Activated T-cell treated with anti-CD3 and anti-CD28 coated beads, Interleukin-2, amount 50 U/mL, for 24 hours (primary cell): Measurements from ENCODE around the gene CADM2.

ENCODE experiments used
- DNase-seq: peaks from one replicate; pipeline ENCODE4 v3.0.0-alpha.2; 2020
- H3K27ac Mint-ChIP-seq: 2 replicates; pipeline ENCODE4 v1.8.0; 2020; ENCODE audit warnings: mild to moderate bottlenecking, mixed read lengths
- H3K27me3 Mint-ChIP-seq: 2 replicates; pipeline ENCODE4 v1.8.0; 2020; ENCODE audit warnings: mixed read lengths
- H3K36me3 Mint-ChIP-seq: 2 replicates; pipeline ENCODE4 v1.8.0; 2020; ENCODE audit warnings: low read depth, mixed read lengths
- H3K4me1 Mint-ChIP-seq: 2 replicates; pipeline ENCODE4 v1.8.0; 2020; ENCODE audit warnings: low read depth, mixed read lengths
- H3K4me3 Mint-ChIP-seq: 2 replicates; pipeline ENCODE4 v1.8.0; 2020; ENCODE audit warnings: mild to moderate bottlenecking, moderate library complexity, mixed read lengths
- H3K9me3 Mint-ChIP-seq: 2 replicates; pipeline ENCODE4 v1.8.0; 2020; ENCODE audit warnings: mixed read lengths

The CADM2 gene

DNA sequence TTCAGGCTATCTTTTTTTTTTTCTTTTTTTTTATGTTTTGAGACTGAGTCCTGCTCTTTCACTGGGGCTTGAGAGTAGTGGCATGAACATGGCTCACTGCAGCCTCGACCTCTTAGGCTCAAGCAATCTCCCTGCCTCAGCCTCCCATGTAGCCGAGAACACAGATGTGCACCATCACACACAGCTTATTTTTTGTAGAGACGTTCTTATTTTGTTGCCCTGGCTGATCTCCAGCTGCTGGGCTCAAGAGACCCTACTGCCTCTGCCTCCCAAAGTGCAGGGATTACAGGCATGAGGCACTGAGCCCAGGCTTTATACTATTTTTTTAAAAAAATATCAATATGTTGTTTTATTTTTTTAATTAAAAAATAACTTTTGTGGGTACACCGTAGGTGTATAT is 467.3 kb downstream of the CADM2 start:
- Mint-ChIP-seq H3K27me3 (no peaks in the 10 kb centered on the region), H3K36me3 (no peaks in the 10 kb centered on the region), H3K4me1 (no peaks in the 10 kb centered on the region), H3K9me3 (no peaks in the 10 kb centered on the region), H3K27ac (no peak overlapping the region), H3K4me3 (no peak overlapping the region)
- DNase-seq: no peak

DNA sequence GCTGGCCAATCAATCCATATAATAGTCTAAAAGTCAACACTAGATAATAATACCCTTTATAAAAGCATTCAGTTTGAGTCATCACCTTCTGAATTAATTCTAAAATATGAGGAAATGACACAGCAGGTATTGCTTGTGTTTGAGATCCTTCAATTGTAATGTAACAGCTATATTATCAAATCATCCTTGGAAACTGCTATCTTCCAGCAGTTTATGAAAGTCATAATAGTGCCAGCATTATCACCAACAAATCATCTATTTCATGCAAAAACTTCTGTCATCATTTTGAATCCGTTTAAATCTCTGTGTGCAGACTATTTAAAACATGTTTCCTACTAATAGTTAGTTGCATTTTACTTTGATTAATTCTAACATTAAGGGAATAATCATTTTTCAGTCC is 468.7 kb downstream of the CADM2 start:
- no peaks in the 10 kb centered on the region for H3K4me1 Mint-ChIP-seq
- H3K4me3 Mint-ChIP-seq: no peak overlapping the region
- H3K9me3 Mint-ChIP-seq: peaks cover 2% of the 10 kb centered on the region
- DNase-seq: no peak
- H3K27me3 Mint-ChIP-seq: no peaks in the 10 kb centered on the region
- H3K36me3 Mint-ChIP-seq: no peaks in the 10 kb centered on the region
- H3K27ac Mint-ChIP-seq: no peak overlapping the region

DNA sequence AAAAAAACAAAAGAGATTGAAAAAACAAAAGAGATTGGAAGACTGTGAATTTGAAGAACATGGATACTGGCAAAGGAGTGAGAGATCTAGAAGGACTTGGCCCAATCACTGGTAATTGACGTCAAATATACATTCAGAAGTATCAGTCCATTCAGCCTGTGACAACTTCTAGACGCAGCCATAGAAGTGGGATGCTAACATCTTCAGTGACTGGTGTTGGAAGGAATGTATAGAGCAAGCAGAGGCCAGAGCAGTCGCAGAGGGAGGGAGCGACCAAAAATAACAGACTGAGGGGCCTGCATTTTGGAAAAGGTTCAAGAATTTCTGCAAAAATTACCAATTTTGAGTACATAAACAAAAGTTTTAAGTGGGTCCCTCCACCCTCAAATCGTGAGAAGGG is 473.3 kb downstream of the CADM2 start:
- Mint-ChIP-seq H3K27ac (no peak overlapping the region), H3K4me3 (no peak overlapping the region), H3K9me3 (peaks cover 8% of the 10 kb centered on the region), H3K4me1 (no peaks in the 10 kb centered on the region), H3K36me3 (no peaks in the 10 kb centered on the region), H3K27me3 (no peaks in the 10 kb centered on the region)
- DNase-seq: no peak

DNA sequence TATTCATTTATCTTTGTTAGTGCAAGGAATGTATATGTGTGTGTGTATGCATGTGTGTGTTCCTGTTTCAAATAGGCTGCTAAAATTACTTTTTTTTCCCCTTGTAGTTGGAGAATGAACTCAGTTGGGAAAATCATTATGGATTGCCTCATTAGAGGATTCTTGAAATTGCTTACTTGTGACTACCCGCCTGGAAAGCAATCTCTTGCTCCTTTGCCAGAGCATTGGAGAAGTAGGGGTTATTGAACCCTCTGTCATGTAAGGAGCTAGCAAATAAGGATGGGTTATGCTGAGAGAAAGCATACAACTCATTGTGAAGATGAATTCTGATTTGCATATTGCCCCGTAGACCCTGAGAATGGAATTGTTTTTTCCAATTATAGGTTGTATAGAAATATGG is 474.5 kb downstream of the CADM2 start:
- peaks cover 8% of the 10 kb centered on the region for H3K9me3 Mint-ChIP-seq
- H3K27ac Mint-ChIP-seq: no peak overlapping the region
- no peaks in the 10 kb centered on the region for H3K4me1 Mint-ChIP-seq
- no peaks in the 10 kb centered on the region for H3K27me3 Mint-ChIP-seq
- no peaks in the 10 kb centered on the region for H3K36me3 Mint-ChIP-seq
- DNase-seq: no peak
- no peak overlapping the region for H3K4me3 Mint-ChIP-seq

- no peaks in the 10 kb centered on the region for H3K27me3 Mint-ChIP-seq
- H3K27ac Mint-ChIP-seq: no peak overlapping the region
- no peak for DNase-seq
- H3K36me3 Mint-ChIP-seq: no peaks in the 10 kb centered on the region
- no peak overlapping the region for H3K4me3 Mint-ChIP-seq
- no peaks in the 10 kb centered on the region for H3K4me1 Mint-ChIP-seq
- no peaks in the 10 kb centered on the region for H3K9me3 Mint-ChIP-seq
These were observed 496.9 kb downstream of the CADM2 start for GRCh38 chr3:85455561-85456200.

GRCh38 chr3:85474241-85474640 is 515.5 kb downstream of the CADM2 start:
- Mint-ChIP-seq H3K27ac (no peak overlapping the region), H3K4me1 (no peaks in the 10 kb centered on the region), H3K36me3 (no peaks in the 10 kb centered on the region), H3K27me3 (no peaks in the 10 kb centered on the region), H3K4me3 (no peak overlapping the region), H3K9me3 (peaks cover 3% of the 10 kb centered on the region)
- no peak for DNase-seq

DNA sequence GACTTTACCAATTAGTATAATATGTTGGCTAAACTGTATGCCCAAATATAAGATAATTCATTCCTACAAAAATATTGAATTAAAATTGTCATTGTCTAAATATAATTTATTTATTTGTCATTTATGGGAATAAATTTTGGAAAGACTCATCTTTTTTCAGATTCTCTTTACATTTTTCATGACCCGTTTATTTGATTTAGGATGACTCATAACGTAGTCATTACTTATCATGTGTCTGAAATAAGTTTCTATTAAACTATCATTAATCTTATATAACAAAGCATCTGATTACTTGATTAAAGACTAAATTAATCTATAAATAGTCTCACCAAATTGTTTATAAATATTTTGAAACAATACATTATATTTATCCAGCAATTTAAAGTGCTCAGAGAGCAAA is 516.6 kb downstream of the CADM2 start:
- H3K27me3 Mint-ChIP-seq: no peaks in the 10 kb centered on the region
- H3K9me3 Mint-ChIP-seq: peaks cover 3% of the 10 kb centered on the region
- no peak overlapping the region for H3K27ac Mint-ChIP-seq
- DNase-seq: no peak
- no peaks in the 10 kb centered on the region for H3K36me3 Mint-ChIP-seq
- H3K4me3 Mint-ChIP-seq: no peak overlapping the region
- H3K4me1 Mint-ChIP-seq: no peaks in the 10 kb centered on the region

DNA sequence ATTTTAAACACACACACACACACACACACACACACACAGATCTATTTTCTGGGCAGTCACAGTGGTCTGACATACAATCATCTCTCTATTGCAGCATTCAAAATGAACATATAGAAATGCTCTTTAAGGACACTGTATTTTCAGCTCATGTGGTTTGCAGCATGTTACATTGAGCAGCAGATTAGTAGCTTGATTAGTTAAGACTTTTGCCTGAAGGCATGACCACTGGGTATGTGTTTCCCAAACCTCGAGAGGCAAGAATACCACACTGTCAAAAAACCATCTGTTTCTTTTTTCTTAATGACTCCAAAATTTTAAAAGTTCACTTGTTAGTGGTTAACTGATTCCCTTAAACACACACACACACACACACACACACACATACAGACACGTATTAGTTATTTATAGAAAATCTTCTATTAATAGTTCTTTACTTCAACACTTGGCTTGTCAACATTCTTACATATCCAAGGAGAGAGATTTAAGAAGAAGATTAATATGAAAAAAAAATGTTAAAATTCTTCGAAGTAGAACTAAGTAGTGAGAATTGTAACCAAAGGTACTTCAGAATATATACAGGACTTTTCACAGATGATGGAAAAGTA is 518.2 kb downstream of the CADM2 start:
- Mint-ChIP-seq H3K27ac (no peak overlapping the region), H3K27me3 (no peaks in the 10 kb centered on the region), H3K4me1 (no peaks in the 10 kb centered on the region), H3K4me3 (no peak overlapping the region), H3K36me3 (no peaks in the 10 kb centered on the region), H3K9me3 (peaks cover 3% of the 10 kb centered on the region)
- no peak for DNase-seq

DNA sequence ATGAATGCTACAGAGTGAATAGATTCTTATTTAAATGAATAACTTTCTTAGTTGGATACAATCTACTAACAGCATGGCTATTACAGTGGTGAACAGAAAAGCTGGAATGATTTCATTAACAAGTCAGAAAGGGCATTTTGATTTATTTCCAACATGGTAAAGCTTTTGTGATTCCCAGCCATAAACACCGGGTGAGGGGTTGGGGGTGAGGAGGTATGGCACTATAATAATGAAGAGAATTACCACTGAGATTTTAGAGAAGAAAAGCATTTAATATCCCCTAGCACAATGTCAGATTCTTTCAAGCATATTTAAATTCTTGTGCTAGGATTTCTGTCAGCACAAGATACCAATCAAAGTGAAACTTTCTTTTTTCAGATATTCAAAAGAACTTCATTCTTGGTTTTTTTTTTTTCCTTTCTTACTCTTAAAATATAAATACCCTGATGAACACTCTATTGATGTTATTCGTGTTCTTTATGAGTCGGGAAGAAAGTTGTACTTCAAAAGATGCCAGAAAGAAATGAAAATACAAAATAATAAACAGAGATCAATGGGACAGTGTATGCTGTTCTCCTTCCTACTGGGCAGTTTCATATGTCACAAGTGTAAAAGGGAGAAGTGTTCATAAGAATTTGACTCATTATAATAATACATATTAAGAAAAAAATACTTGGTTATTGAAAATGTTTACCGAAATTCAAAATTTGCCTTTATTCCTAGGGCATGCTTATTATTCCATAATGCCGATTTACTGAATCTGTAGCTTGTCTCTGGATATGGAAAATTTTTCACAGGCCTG is 522.8 kb downstream of the CADM2 start:
- Mint-ChIP-seq H3K4me1 (no peaks in the 10 kb centered on the region), H3K36me3 (no peaks in the 10 kb centered on the region), H3K9me3 (peaks cover 3% of the 10 kb centered on the region), H3K27me3 (no peaks in the 10 kb centered on the region), H3K4me3 (no peak overlapping the region), H3K27ac (no peak overlapping the region)
- no peak for DNase-seq

- no peaks in the 10 kb centered on the region for H3K4me1 Mint-ChIP-seq
- H3K27ac Mint-ChIP-seq: no peak overlapping the region
- DNase-seq: no peak
- no peaks in the 10 kb centered on the region for H3K27me3 Mint-ChIP-seq
- peaks cover 4% of the 10 kb centered on the region for H3K9me3 Mint-ChIP-seq
- no peaks in the 10 kb centered on the region for H3K36me3 Mint-ChIP-seq
- H3K4me3 Mint-ChIP-seq: no peak overlapping the region
These were observed 523.4 kb downstream of the CADM2 start for GRCh38 chr3:85482213-85482490.

DNA sequence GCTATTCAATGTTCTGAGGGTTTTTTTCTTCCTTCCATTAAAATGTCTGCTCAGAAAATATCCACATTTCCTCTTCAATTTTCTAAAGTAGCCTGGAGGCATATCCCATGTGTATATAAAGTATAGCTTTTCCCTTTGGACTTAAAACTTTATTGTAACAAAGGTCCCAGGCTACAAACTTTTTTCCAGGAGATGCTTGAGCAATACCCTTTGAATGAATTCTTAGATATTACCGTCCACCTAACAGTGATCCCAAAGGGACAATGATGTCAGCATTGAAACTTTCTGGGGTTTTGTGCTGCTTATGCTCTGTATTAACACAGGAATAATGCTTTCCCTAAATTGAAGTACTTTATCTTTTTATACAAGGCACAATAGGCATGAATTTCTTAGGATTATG is 525.2 kb downstream of the CADM2 start:
- no peaks in the 10 kb centered on the region for H3K27me3 Mint-ChIP-seq
- H3K9me3 Mint-ChIP-seq: peaks cover 5% of the 10 kb centered on the region
- H3K4me3 Mint-ChIP-seq: no peak overlapping the region
- H3K36me3 Mint-ChIP-seq: no peaks in the 10 kb centered on the region
- no peaks in the 10 kb centered on the region for H3K4me1 Mint-ChIP-seq
- DNase-seq: no peak
- no peak overlapping the region for H3K27ac Mint-ChIP-seq

GRCh38 chr3:85487375-85487774 is 528.6 kb downstream of the CADM2 start:
- no peak overlapping the region for H3K27ac Mint-ChIP-seq
- H3K27me3 Mint-ChIP-seq: no peaks in the 10 kb centered on the region
- no peaks in the 10 kb centered on the region for H3K4me1 Mint-ChIP-seq
- H3K36me3 Mint-ChIP-seq: no peaks in the 10 kb centered on the region
- peaks cover 5% of the 10 kb centered on the region for H3K9me3 Mint-ChIP-seq
- no peak for DNase-seq
- no peak overlapping the region for H3K4me3 Mint-ChIP-seq

DNA sequence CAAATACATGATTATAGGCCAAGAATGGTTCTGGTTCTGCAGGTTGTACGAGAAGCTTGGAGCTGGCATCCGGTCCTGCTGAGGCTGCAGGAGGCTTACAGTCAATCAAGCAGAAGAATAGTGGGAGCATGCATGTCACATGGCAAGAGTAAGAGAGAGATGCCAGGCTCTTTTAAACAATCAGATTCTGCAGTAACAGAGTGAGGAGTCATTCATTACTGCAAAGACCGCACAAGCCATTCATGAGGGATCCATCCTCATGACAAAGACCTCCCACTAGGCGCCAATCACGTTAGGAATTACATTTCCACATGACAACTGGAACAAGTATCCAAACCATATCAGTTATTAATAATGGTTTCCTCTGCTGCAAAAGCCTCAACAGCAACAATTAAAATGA is 536.8 kb downstream of the CADM2 start:
- Mint-ChIP-seq H3K27ac (no peak overlapping the region), H3K4me1 (no peaks in the 10 kb centered on the region), H3K9me3 (peaks cover 3% of the 10 kb centered on the region), H3K27me3 (no peaks in the 10 kb centered on the region), H3K36me3 (no peaks in the 10 kb centered on the region), H3K4me3 (no peak overlapping the region)
- no peak for DNase-seq

- H3K36me3 Mint-ChIP-seq: no peaks in the 10 kb centered on the region
- H3K9me3 Mint-ChIP-seq: peaks cover 3% of the 10 kb centered on the region
- no peaks in the 10 kb centered on the region for H3K4me1 Mint-ChIP-seq
- no peaks in the 10 kb centered on the region for H3K27me3 Mint-ChIP-seq
- H3K4me3 Mint-ChIP-seq: no peak overlapping the region
- no peak for DNase-seq
- no peak overlapping the region for H3K27ac Mint-ChIP-seq
These were observed 539.4 kb downstream of the CADM2 start for GRCh38 chr3:85498177-85498576.

- peaks cover 2% of the 10 kb centered on the region for H3K9me3 Mint-ChIP-seq
- no peaks in the 10 kb centered on the region for H3K27me3 Mint-ChIP-seq
- no peaks in the 10 kb centered on the region for H3K4me1 Mint-ChIP-seq
- no peak overlapping the region for H3K27ac Mint-ChIP-seq
- DNase-seq: no peak
- no peak overlapping the region for H3K4me3 Mint-ChIP-seq
- H3K36me3 Mint-ChIP-seq: no peaks in the 10 kb centered on the region
These were observed 543.5 kb downstream of the CADM2 start for GRCh38 chr3:85502148-85502875.
